Activated CD4-positive, alpha-beta T cell treated with anti-CD3 and anti-CD28 coated beads for 36 hours (primary cell): ENCODE data around the gene RGPD5. TPM values are rescaled to one million over a fixed set of nuclear protein-coding genes. Genes with fewer than 3 reads are reported as not detected.
A peak's percentile ranks its signal among the peaks of the same experiment; 100 is the strongest.
"Not testable (repeated sequence)": the region's sequence is repeated elsewhere in the genome, so short reads cannot be mapped to it uniquely, and the experiment has no call there.

ENCODE experiments used
- ATAC-seq: fragments of 200-7000 bp; cut with Tn5 transposase; one replicate; pipeline ENCODE4 v1.10.0; 2021; ENCODE audit warnings: mild to moderate bottlenecking, moderate library complexity
- CTCF ChIA-PET: fragments of 350-600 bp; sonication (Branson Sonifier 250); formaldehyde crosslinking; loops from one replicate; lab custom pipeline; 2021; ENCODE audit warnings: antibody characterized with exemption; lab: Charles Lee
- POLR2A ChIA-PET: fragments of 350-600 bp; sonication (Branson Sonifier 250); formaldehyde crosslinking; loops from one replicate; lab custom pipeline; 2021; ENCODE audit warnings: antibody characterized with exemption, inconsistent platforms; lab: Charles Lee
- DNase-seq: peaks from one replicate; pipeline ENCODE4 v3.0.0-alpha.2; 2020
- H3K27ac Mint-ChIP-seq: one replicate; pipeline ENCODE4 v1.8.0; 2021; ENCODE audit warnings: mixed read lengths
- H3K27me3 Mint-ChIP-seq: one replicate; pipeline ENCODE4 v1.8.0; 2021; ENCODE audit warnings: mixed read lengths
- H3K36me3 Mint-ChIP-seq: one replicate; pipeline ENCODE4 v1.8.0; 2021; ENCODE audit warnings: low read depth, mixed read lengths
- H3K4me1 Mint-ChIP-seq: one replicate; pipeline ENCODE4 v1.8.0; 2021; ENCODE audit warnings: mixed read lengths
- H3K4me3 Mint-ChIP-seq: one replicate; pipeline ENCODE4 v1.8.0; 2021; ENCODE audit warnings: mild to moderate bottlenecking, moderate library complexity, mixed read lengths
- H3K9me3 Mint-ChIP-seq: one replicate; pipeline ENCODE4 v1.8.0; 2021; ENCODE audit warnings: low read depth, mixed read lengths
- intact Hi-C, 2 experiments: fragments of 100-400 bp; cut with DNase I in 1 of 2; cut with micrococcal nuclease in 1 of 2; formaldehyde crosslinking; loops; one replicate each; pipeline versions ENCODE4 v1.14.2 to v1.15.1; 2022 to 2024; cut with DNase I, micrococcal nuclease
- total RNA-seq, 2 experiments: library from RNA; stranded (reverse); gene quantifications; one replicate each; pipeline ENCODE4 v1.2.3, GENCODE V29; 2021

The RGPD5 gene
- total RNA-seq, 2 experiments from 2014 or later, result 25.4 to 27.0 TPM

GRCh38 chr2:109895090-109895869 lies 101.2 kb downstream of the RGPD5 start:
- intact Hi-C loops, H3K36me3 Mint-ChIP-seq, CTCF ChIA-PET, H3K4me1 Mint-ChIP-seq, DNase-seq, POLR2A ChIA-PET, H3K27me3 Mint-ChIP-seq, H3K4me3 Mint-ChIP-seq, H3K9me3 Mint-ChIP-seq, H3K27ac Mint-ChIP-seq: not testable (repeated sequence)
- ATAC-seq, result peak; percentile 25

- H3K4me1 Mint-ChIP-seq, CTCF ChIA-PET, H3K4me3 Mint-ChIP-seq, H3K9me3 Mint-ChIP-seq, H3K36me3 Mint-ChIP-seq, POLR2A ChIA-PET, intact Hi-C loops, H3K27ac Mint-ChIP-seq, H3K27me3 Mint-ChIP-seq, DNase-seq: not testable (repeated sequence)
- ATAC-seq, result peak; percentile 97
Observed at GRCh38 chr2:109896212-109896611, 102.1 kb downstream of the RGPD5 start.

GRCh38 chr2:109897769-109898461 lies 103.8 kb downstream of the RGPD5 start:
- POLR2A ChIA-PET, H3K27me3 Mint-ChIP-seq, ATAC-seq, DNase-seq, CTCF ChIA-PET, H3K9me3 Mint-ChIP-seq, H3K4me3 Mint-ChIP-seq, H3K4me1 Mint-ChIP-seq, H3K36me3 Mint-ChIP-seq, intact Hi-C loops, H3K27ac Mint-ChIP-seq: not testable (repeated sequence)

GRCh38 chr2:109898462-109899336 lies 104.6 kb downstream of the RGPD5 start, which contains the start of gene LIMS3:
Gene LIMS3, plus strand, starts transcription at chr2:109898688. Its CDS starts 41 bp downstream, at chr2:109898729.
- ATAC-seq, H3K27me3 Mint-ChIP-seq, H3K4me1 Mint-ChIP-seq, POLR2A ChIA-PET, DNase-seq, intact Hi-C loops, H3K4me3 Mint-ChIP-seq, H3K9me3 Mint-ChIP-seq, H3K27ac Mint-ChIP-seq, H3K36me3 Mint-ChIP-seq, CTCF ChIA-PET: not testable (repeated sequence)

- CTCF ChIA-PET, POLR2A ChIA-PET, H3K4me3 Mint-ChIP-seq, H3K9me3 Mint-ChIP-seq, H3K27ac Mint-ChIP-seq, DNase-seq, intact Hi-C loops, H3K4me1 Mint-ChIP-seq, H3K27me3 Mint-ChIP-seq, H3K36me3 Mint-ChIP-seq: not testable (repeated sequence)
- peak; percentile 51 for ATAC-seq
Observed at GRCh38 chr2:109905796-109906195, 111.7 kb downstream of the RGPD5 start.

Other genes starting within 250 kb of the RGPD5 start
- 1 to 10 TPM; 5.8 to 6.3 TPM for gene SEPTIN10, start 180.3 kb upstream of the RGPD5 start, total RNA-seq
- under 1 TPM; 0.63 to 0.98 TPM for gene SOWAHC, start 179.9 kb upstream of the RGPD5 start, total RNA-seq
- under 1 TPM; 0.11 to 0.18 TPM for gene LIMS3, start 104.4 kb downstream of the RGPD5 start, total RNA-seq